HG03060 (cell line): ENCODE measurements around the gene IL10RA.
A peak's percentile ranks its signal among the peaks of the same experiment; 100 is the strongest.
"Not testable (repeated sequence)": the region's sequence is repeated elsewhere in the genome, so short reads cannot be mapped to it uniquely, and the experiment has no call there.

Experiments
- ATAC-seq: cut with Tn5 transposase; IDR thresholded peaks from one replicate; pipeline ENCODE4 v1.9.1; 2021; ENCODE audit warnings: low read depth, moderate number of reproducible peaks; ENCODE audit not compliant: unreplicated experiment

The IL10RA gene

GRCh38 chr11:118004543-118005223 lies 18.5 kb downstream of the IL10RA start:
- no peak for ATAC-seq

GRCh38 chr11:118005224-118006152 lies 19.3 kb downstream of the IL10RA start:
- no peak for ATAC-seq

DNA sequence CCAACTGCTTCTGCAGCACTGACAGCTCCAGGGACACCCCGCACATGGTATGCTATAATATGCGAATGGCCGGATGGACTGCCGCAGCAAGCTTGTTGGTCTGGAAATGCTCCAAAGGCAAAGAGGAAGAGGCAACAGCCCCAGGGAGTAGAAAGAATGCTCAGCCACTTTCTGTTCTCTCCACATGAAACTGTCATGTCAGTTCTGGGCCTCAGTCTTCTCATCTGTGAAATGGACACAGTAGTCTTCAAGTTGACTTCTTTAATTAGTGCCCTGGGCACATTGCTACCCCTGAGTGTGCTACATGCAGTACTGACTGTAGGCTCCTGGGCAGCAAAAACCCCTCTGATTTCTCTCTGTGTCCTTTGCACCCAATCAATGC lies 19.9 kb downstream of the IL10RA start:
- no peak for ATAC-seq

DNA sequence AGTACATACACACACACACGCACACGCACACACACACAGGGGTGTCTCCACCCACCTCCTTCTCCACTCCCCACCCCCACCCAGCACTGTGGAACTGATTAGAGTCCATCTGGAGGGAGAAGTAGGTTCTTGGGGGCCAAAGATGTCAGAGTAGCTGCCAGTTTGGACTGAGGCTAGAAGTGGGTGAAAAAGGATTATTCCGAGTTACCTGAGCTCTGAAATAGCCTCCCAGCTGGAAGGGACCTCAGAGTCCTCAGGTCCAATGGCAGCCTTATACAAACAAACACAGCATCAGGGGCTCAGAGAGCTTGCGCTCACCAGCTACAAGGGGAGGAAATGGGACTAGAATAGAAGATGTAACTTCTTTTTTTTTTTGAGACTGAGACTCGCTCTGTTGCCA lies 20.8 kb downstream of the IL10RA start:
- no peak for ATAC-seq

DNA sequence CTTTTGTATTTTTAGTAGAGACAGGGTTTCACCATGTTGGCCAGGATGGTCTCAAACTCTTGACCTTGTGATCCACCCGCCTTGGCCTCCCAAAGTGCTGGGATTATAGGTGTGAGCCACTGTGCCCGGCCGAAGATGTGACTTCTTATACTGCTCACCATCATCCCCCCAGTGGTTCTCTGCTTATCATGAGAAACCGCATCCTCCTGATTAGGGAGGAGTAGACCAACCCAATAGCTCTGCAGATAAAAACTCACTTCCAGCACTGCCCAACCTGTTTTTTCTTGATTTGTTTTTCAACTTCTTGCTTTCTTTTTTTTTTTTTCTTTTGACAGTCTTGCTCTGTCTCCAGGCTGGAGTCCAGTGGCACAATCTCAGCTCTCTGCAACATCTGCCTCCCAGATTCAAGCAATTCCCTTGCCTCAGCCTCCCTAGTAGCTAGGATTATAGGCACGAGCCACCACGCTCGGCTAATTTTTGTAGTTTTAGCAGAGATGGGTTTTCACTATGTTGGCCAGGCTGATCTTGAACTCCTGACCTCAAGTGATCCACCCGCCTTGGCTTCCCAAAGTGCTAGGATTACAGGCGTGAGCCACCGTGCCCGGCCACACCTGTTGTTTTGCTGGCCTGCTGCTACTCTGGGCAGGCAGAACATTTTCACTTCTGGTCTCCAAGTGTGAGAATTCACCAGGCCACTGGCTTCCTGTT lies 21.5 kb downstream of the IL10RA start:
- not testable (repeated sequence) for ATAC-seq

- ATAC-seq: no peak
Measured at GRCh38 chr11:118008271-118008911, 22.2 kb downstream of the IL10RA start.

DNA sequence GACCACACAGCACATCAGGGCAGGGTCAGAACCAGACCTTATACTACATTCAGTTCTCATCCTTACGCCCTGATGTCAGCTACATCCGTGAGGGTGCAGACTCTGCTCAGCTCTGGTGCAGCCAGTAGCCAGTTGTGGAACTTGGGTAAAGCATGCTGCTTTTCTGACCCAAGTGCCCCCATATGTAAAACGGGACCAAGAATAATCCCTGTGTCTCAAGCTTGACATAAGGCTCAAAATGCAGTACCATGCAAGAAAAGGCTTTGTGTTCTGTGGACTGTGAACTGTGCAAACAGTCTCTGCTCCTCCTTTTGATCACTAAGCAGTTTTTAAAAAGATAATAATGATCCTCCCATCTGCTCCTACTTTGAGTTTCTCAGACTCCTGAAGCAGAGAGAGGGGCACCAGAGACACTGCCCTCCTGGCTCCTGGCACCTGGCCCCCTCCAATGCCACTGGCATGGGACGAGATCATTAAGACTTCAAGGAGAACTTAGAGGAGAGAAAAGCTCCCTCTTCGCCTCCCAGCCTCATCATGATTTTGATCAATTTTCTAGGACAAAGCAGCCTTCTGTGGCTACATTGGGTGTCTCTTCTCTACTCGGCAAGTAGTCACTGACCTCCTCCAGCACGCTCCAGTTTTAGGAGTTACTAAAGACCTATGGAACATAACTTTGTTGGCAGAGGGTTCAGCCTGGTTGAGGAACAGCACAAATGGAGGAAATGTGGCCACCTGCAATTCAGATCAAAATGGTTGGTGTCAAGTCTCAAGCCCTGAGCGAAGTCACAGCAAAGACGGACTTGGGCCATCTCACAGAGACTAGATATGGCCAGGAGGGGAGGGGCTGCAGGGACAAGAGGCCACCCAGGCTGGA lies 23.9 kb downstream of the IL10RA start:
- ATAC-seq: no peak

DNA sequence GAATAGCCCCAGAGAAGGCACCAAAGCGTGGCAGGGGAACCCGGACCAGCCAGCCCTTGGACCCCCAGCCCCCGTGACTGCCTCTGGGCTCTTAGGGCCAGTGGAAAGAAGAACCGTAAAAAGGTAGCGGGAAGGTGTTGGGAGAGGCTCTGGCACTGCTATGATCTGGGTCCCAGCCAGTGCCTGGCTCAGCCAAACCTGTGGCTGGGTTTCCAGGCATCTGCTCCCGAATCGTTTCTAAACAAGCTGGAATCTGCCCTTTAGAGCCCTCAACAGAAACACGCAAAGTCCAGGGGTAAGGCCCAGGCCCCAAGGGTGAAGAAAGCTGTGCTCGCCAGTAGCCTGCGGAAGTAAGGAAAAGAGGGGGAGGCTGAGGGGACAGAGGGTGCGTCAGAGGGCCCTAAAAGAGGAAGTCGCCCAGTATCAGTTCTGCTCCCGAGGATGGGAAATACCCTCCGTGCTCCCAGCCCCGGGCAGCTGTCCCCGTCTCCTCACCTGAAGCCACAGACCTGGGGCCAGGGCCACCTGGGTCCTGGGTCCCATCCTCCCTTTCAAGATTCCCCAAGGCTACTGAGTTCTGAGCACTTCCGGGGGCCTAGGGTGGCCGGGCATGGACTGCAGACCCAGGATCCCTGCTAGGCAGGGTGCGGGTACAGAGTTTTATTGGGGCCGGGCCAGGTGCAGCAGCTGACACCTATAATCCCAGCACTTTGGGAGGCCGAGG lies 24.7 kb downstream of the IL10RA start:
- peak; percentile 63 for ATAC-seq

DNA sequence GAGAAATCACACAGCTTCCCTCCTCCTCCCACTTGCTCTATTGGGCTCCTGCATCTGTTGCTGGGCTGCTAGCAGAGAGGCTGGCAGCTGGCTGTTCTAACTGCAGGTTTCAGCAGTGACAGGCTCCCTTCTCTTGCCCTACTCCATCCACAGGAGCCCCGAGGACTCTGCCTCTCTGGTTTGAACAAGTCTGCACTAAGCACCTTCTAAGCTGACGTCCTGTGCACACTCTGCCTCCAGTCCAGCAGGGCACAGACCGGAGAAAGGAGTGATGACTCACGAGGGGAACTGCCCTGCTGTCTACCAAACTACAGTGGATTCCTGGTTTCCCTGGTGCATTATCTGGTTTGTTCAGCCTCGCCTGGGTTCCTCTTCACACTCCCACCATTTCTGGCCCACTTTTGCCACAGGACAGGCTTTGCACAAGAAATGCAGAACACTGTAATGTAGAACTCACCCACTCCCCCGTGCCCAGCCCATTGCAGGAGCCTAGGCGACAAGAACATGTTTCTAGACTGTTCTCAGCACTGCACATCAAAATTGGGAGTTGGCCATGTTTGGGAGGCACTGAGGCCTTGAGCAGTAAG lies 26.0 kb downstream of the IL10RA start:
- no peak for ATAC-seq

GRCh38 chr11:118014022-118014421 lies 27.8 kb downstream of the IL10RA start:
- no peak for ATAC-seq

- ATAC-seq: no peak
Measured at GRCh38 chr11:118015385-118015841, 29.2 kb downstream of the IL10RA start.

- no peak for ATAC-seq
Measured at GRCh38 chr11:118016104-118016503, 29.9 kb downstream of the IL10RA start.

GRCh38 chr11:118017111-118017510 lies 30.9 kb downstream of the IL10RA start:
- ATAC-seq: no peak

DNA sequence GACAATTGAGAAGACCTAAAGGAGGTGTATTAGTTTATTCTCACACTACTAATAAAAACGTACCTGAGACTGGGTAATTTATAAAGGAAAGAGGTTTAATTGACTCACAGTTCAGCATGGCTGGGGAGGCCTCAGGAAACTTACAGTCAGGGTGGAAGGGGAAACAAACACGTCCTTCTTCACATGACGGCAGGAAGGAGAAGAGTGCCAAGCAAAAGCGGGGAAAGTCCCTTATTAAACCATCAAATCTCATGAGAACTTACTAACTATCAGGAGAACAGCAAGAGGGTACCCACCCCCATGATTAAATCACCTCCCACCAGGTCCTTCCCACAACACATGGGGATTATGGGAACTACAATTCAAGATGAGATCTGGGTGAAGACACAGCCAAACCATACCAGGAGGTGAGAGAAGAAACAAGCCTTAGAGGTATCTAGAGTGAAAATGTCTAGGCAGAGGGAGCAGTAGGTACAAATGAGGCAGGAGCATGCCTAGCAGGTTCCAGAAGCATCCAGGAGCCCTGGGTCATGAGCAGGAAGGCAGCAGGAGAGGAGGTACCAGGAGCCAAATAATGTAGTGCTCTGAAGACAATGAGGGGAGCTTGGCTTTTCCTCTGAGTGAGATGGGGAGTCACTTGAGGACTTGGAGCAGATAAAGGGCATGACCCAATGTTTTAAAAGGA lies 31.6 kb downstream of the IL10RA start:
- ATAC-seq: no peak

GRCh38 chr11:118018401-118018800 lies 32.2 kb downstream of the IL10RA start:
- ATAC-seq: no peak

DNA sequence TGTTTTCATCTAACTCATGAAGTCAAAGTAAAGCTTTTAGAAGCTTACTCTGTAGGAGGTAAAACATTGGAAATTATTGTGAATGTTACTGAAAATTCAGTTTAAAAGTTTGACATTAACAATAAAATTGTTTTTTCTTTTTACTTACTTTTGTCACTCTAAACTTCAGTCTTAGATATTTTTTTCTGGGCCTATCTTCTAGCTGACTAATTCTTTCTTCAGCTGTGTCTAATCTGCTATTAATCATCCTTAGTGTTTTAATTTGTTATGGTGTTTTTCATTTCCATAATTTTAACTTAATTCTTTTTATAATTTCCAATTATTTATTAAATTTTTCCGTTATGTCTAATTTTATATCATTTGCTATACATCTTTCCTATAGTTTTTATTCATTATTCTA lies 35.0 kb downstream of the IL10RA start:
- ATAC-seq: no peak

DNA sequence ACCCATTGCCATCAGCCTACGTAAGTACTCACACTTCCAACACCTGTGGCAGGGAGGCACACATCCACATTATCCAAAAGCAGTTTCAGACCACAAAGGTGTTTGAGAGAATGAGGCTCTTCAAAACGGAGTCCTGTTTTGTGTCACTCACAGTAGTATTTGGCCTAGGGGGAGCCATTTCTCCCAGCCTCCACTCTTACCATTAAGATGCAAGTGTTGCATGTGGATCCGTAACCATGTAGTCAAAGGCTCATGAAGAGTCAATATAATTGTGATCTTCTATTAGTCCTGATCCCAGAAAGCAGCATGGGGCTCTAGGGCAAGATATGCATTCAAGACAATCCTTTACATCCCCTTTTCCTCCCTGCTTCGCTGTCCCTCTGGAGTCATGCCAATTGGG lies 41.5 kb downstream of the IL10RA start:
- ATAC-seq: no peak

- no peak for ATAC-seq
Measured at GRCh38 chr11:118028626-118029025, 42.4 kb downstream of the IL10RA start.
